Neural cell (in vitro differentiated cells): ENCODE data around the gene TOP1. TPM values are rescaled to one million over a fixed set of nuclear protein-coding genes. Genes with fewer than 3 reads are reported as not detected.

ENCODE experiments used
- H2AFZ ChIP-seq: fragments of 200-600, 300-800 bp; sonication (generic), shearing (Covaris generic); 2 replicates; pipeline ENCODE4 v1.6.0; 2014; ENCODE audit warnings: low read depth, mild to moderate bottlenecking, antibody characterized with exemption, low read length, moderate library complexity
- H3F3A ChIP-seq: fragments of 200-600 bp; shearing (Covaris generic); 2 replicates; pipeline ENCODE4 v1.6.1; 2016; ENCODE audit warnings: mild to moderate bottlenecking, moderate library complexity, mixed read lengths, antibody characterized with exemption, low read length; ENCODE audit not compliant: insufficient read depth, poor library complexity, severe bottlenecking
- H3K27ac ChIP-seq: fragments of 200-600, 300-800 bp; sonication (generic), shearing (Covaris generic); 2 replicates; pipeline ENCODE4 v1.5.1; 2014; ENCODE audit warnings: mild to moderate bottlenecking, low read length, moderate library complexity
- H3K27me3 ChIP-seq: fragments of 300-800, 200-600 bp; sonication (generic), shearing (Covaris generic); 2 replicates; pipeline ENCODE4 v1.6.0; 2014; ENCODE audit warnings: mild to moderate bottlenecking, low read depth, low read length, moderate library complexity; ENCODE audit not compliant: insufficient read depth
- H3K36me3 ChIP-seq: fragments of 300-800, 200-600 bp; sonication (generic), shearing (Covaris generic); 2 replicates; pipeline ENCODE4 v1.5.1; 2014; ENCODE audit warnings: mild to moderate bottlenecking, antibody characterized with exemption, low read length, moderate library complexity; ENCODE audit not compliant: insufficient read depth
- H3K4me2 ChIP-seq: fragments of 300-800, 200-600 bp; sonication (generic), shearing (Covaris generic); 2 replicates; pipeline ENCODE4 v1.6.0; 2014; ENCODE audit warnings: mild to moderate bottlenecking, low read length
- H3K4me3 ChIP-seq: fragments of 300-800, 200-600 bp; sonication (generic), shearing (Covaris generic); 2 replicates; pipeline ENCODE4 v1.5.1; 2014; ENCODE audit warnings: mild to moderate bottlenecking, low read length, moderate library complexity
- H3K79me2 ChIP-seq: fragments of 200-600 bp; shearing (Covaris generic); replicated peaks from 2 replicates; pipeline ENCODE4 v1.6.0; 2014; ENCODE audit warnings: mild to moderate bottlenecking, low read length, moderate library complexity; ENCODE audit not compliant: insufficient read depth
- H3K9ac ChIP-seq: fragments of 300-800, 200-600 bp; sonication (generic), shearing (Covaris generic); 2 replicates; pipeline ENCODE4 v1.6.1; 2016; ENCODE audit warnings: mild to moderate bottlenecking, low read length, mixed read lengths
- H3K9me2 ChIP-seq: fragments of 200-600 bp; shearing (Covaris generic); 2 replicates; pipeline ENCODE4 v1.6.1; 2016; ENCODE audit warnings: mild to moderate bottlenecking, low read length, mixed read lengths; ENCODE audit not compliant: insufficient read depth
- H3K9me3 ChIP-seq: fragments of 200-600, 300-800 bp; sonication (generic), shearing (Covaris generic); 2 replicates; pipeline ENCODE4 v1.6.1; 2016; ENCODE audit warnings: mild to moderate bottlenecking, mixed run types, low read length, moderate library complexity, mixed read lengths
- H4K20me1 ChIP-seq: fragments of 200-600 bp; shearing (Covaris generic); 2 replicates; pipeline ENCODE4 v1.6.1; 2016; ENCODE audit warnings: mild to moderate bottlenecking, mixed run types; ENCODE audit not compliant: insufficient read depth
- CTCF ChIP-seq: fragments of 450-650 bp; IDR thresholded peaks from 2 replicates; pipeline ENCODE4 v1.5.1; 2014; ENCODE audit warnings: antibody characterized with exemption, mild to moderate bottlenecking, moderate library complexity; ENCODE audit not compliant: poor library complexity, severe bottlenecking
- EP300 ChIP-seq: fragments of 450-650 bp; conservative IDR thresholded peaks from 2 replicates; pipeline ENCODE4 v1.6.1; 2014; ENCODE audit warnings: antibody characterized with exemption, mild to moderate bottlenecking, moderate library complexity; ENCODE audit not compliant: poor library complexity, severe bottlenecking
- EZH2 ChIP-seq: fragments of 200-600, 300-800 bp; shearing (Covaris generic), sonication (generic); IDR thresholded peaks from 2 replicates; pipeline ENCODE4 v1.6.1; 2014; ENCODE audit warnings: antibody characterized with exemption, low read length, borderline replicate concordance, mild to moderate bottlenecking; ENCODE audit not compliant: insufficient read depth, poor library complexity, severe bottlenecking
- MXI1 ChIP-seq: fragments of 450-650 bp; conservative IDR thresholded peaks from 2 replicates; pipeline ENCODE4 v1.6.1; 2014; ENCODE audit warnings: antibody characterized with exemption, mild to moderate bottlenecking; ENCODE audit not compliant: poor library complexity, severe bottlenecking
- POLR2AphosphoS5 ChIP-seq: IDR thresholded peaks from 2 replicates; pipeline ENCODE4 v1.6.1; 2012
- RAD21 ChIP-seq: fragments of 450-650 bp; conservative IDR thresholded peaks from 2 replicates; pipeline ENCODE4 v1.6.1; 2014; ENCODE audit warnings: antibody characterized with exemption, mild to moderate bottlenecking, moderate library complexity
- REST ChIP-seq: IDR thresholded peaks from 2 replicates; pipeline ENCODE4 v1.6.1; 2012; ENCODE audit warnings: borderline replicate concordance
- SMC3 ChIP-seq: fragments of 450-650 bp; conservative IDR thresholded peaks from 2 replicates; pipeline ENCODE4 v1.6.1; 2014; ENCODE audit warnings: antibody characterized with exemption, mild to moderate bottlenecking, moderate library complexity; ENCODE audit not compliant: poor library complexity
- TAF1 ChIP-seq: IDR thresholded peaks from 2 replicates; pipeline ENCODE4 v1.6.1; 2012; ENCODE audit warnings: low read depth
- polyA plus RNA-seq: library from polyadenylated mRNA; depleted of rRNA; stranded (reverse); fragments of >200 nt; gene quantifications from 2 replicates; pipeline ENCODE4 v1.2.3, GENCODE V29; 2014

The TOP1 gene
- polyA plus RNA-seq, 1 donor from 2014 or later = 33.2 TPM

GRCh38 chr20:41167118-41167470 lies 138.5 kb downstream of the TOP1 start:
- Histone ChIP-seq H3K36me3 (peaks cover 13% of the 10 kb centered on the region), H3K9me3 (no peaks in the 10 kb centered on the region), H3K27me3 (no peaks in the 10 kb centered on the region), H2AFZ (no peak overlapping the region), H3K4me3 (no peak overlapping the region), H4K20me1 (no peaks in the 10 kb centered on the region), H3K9ac (no peak overlapping the region), H3K4me2 (no peak overlapping the region), H3K27ac (no peak overlapping the region), H3K79me2 (no peaks in the 10 kb centered on the region), H3K9me2 (no peaks in the 10 kb centered on the region), H3F3A (no peaks in the 10 kb centered on the region)
- TF ChIP-seq TAF1 (no peak), CTCF (no peak), POLR2AphosphoS5 (no peak), RAD21 (no peak), EZH2 (no peak), EP300 (no peak), MXI1 (no peak), SMC3 (no peak), REST (no peak)

- Histone ChIP-seq H3K9me2 (no peaks in the 10 kb centered on the region), H4K20me1 (no peaks in the 10 kb centered on the region), H3K79me2 (no peaks in the 10 kb centered on the region), H3K27ac (no peak overlapping the region), H3K9me3 (no peaks in the 10 kb centered on the region), H3K4me2 (no peak overlapping the region), H3K9ac (no peak overlapping the region), H3F3A (no peaks in the 10 kb centered on the region), H3K27me3 (no peaks in the 10 kb centered on the region), H2AFZ (no peak overlapping the region), H3K4me3 (no peak overlapping the region), H3K36me3 (peaks cover 13% of the 10 kb centered on the region)
- no peak for TF ChIP-seq REST
- TF ChIP-seq RAD21 = no peak
- TF ChIP-seq POLR2AphosphoS5 = no peak
- TF ChIP-seq CTCF = no peak
- TF ChIP-seq MXI1 = no peak
- TF ChIP-seq TAF1 = no peak
These were observed 139.0 kb downstream of the TOP1 start for GRCh38 chr20:41167481-41168253.
